Measurements from ENCODE around the gene DVL1.

The DVL1 gene

DNA sequence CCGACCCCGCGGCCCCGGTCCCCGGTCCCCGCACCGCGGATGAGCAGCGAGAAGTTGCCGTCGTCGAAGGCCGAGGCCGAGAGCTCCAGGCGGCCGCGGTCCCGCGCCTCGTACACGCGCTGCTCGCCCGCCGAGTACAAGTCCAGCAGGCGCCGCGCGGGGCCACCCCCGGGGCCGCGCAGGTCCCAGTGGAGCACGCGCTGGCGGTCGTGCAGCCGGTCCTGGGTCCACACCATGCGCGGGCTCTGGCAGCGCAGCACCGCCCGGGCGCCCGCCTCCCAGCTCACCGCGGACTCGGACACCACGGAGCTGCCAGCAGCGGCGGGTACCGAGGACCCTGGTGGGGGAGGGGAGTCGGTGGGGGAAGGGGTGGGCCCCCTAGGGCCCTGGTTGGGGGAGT, 6.2 kb upstream of the DVL1 start:
- DNase-seq = no peak

DNA sequence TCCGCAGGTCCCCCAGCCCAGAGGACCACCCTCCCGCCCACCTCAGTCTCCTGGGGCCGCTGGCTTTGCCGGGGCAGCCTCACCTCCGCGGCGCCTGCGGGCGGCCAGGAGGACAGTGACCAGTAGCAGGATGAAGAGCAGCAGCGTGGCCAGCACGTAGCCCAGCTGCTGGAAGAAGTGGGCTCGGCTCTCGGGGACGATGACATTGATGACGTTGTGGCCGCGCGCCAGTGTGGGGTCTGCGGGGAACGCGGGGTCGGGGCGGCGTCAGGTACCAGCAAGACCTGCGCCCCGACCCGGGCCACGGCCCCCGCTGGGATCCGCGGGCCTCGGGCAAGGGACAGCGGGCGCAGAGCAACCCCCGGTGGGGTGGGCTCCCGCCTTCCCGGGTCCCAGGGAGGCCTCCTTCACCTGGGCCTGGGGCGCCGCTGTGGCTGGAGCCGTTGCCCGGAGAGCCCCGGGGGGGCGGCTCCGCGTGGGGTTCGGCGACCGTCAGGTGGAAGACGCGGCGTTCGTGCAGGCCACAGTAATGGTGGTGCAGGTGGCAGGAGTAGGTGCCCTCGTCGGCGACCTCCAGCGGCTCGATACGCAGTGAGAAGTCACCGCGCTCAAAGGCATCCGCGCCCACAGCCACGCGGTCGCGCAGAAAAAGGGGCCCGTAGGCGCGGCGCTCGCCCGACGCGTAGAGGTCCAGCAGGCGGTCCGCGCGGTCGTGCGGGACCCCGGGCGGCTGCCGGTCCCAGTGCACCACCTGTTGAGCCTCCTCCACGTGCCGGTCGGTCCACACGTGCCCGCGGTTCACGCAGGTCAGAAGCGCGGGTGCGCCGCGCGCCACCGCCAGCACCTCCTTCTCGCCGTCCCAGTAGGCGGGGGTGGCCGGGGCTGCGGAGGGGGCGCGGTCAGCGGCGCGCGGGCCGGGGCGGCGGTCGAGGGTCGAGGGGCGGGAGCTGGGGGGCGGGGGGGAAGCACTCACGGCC, 5.3 kb upstream of the DVL1 start:
- peak in 1 of 2 experiments; percentile 32 for DNase-seq

DNA sequence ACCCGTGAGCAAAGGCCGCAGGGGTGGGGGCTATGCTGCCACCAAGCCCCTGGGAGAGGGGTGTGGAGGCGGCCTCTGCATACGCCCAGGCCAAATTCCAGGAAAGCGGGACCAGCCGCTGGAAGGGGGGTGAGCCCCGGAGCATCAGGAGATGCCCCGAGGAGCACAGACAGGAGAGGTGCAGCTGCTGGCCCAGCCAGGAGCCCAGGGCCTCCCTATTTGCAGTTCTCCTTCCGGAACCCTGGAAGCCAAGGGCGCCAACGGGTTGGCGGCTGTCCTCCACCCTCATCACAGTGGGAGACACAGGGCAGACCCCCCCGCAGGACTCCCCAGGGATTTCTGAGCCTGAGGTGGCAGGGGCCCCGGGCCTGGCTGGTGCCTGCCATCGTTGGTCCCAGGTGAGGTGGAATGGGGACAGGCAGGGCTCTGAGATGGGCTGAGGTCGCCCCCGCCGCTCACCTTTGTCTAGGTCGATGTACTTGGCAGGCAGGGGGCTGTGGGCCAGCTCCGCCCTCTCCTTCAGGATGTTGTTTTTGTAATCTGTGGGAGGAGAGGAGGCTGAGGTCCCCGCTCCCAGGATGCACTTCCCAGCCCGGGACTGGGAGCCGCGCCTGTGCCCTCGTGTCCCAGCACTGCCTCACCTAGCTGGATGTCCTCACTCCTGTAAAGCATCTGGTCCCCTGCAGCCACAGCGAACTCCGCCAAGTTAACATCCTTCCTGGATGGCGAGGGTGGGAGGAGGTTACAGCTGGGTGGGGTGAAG, 4.4 kb upstream of the DVL1 start:
- DNase-seq = no peak

DNA sequence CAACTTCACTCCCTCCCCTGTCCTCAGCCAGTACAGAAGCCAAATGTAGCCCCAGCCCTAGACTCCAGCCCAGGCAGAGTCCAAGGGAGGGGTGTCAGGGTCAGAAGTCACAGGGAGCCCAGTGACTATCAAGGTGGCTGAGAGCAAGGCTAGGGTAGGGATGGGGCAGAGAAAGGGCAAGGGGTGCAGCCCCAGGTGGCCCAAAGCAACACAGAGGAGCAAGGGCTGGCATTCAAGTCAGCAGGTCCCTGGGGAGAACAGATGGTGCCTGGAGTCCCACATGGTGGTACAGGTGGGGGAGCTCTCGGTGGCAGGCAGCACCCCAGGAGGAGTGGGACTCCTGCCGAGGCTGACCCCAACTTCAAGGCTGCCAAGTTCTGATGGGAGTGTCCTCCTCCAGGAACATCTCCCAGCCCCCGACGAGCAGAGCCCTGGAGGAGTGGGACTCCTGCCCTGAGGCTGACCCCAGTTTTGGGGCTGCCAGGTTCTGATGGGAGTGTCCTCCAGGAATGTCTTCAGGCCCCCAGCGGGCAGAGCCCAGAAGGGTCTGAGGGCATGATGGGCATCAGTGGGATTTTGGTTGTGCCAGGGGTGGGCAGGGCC, 3.7 kb upstream of the DVL1 start:
- DNase-seq = no peak

DNA sequence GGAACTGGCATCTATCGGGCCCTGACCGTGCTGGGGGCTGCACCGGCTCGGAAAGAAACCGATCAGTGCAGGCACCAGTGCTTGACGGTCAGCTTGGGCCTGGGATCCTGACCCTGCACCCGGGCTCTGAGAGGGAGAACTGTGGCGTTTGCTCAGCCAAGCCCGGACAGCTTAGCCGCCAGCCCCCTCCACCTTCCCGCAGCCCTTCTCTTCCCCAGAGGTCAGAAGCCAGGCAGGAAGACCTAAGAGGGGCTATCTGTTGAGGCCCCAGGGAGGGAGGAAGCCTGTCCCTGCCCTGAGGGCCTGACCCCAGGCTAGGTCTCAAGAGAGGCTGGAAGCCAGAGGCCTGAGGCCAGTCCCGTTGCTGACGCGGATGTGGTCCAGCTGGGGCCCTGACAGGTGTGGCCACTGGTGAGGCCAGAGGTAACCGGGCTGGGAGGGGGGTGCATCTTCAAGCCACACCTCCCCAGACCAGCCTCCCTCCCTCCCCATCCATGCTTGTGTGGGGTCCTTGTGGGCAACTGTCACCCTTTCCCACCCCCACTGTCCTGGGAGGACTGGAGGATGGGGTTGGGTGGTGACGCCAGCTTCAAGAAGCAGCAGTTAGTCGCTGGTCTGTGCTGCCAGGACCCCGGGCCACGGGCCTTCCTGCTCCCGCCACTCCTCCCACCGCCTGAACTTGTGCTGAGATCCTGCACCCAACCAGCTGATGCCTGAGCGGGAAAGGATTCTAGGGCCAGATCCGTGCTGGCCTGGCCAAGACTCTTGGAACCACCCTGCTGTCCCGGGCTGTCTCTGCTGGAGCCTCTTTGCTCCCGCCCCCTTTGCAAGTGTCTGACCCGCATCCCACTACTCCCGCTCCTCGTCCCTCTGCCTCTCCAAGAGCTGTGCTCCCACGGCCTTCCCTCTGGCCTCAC, 2.6 kb upstream of the DVL1 start:
- DNase-seq = no peak

DNA sequence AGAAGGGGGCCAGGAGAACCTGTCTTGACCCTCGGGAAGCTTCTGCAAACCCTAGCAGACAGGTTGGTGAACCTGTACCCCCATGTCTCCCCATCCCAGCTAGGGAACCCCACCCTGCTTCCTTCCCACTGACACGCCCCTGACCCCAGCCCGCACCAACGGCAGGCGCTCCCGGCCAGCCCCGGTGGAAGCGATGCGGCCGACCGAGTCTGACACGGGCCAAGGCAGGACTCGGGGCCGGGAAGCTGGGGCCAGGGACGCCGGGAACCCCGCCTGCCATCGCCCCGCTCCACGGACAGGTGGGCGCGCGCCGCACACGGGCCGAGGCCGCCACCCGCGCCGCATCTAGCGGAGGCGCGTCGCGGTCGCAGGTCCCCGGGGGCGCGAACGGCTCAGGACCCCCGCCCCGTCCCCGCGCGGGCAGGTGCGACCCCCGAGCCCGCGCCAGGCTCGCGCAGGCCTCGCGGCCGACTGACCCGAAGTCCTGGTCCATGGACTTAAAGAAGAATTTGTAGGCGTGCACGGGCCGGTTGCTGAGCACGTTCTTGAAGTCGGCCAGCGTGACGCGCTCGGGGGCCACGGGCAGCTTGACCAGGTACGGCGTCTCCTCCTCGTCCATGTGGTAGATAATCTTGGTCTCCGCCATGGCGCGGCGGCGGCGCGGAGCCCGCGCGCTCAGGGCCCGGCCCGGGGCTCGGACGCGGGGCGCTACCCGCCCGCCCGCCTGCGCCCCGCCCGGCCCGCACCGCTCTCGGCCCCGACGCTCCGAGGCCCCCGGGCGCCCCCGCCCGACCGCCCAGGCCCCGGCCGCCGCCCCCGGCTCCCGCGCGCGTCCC, 580 bp downstream of the DVL1 start:
- no peak for DNase-seq

DNA sequence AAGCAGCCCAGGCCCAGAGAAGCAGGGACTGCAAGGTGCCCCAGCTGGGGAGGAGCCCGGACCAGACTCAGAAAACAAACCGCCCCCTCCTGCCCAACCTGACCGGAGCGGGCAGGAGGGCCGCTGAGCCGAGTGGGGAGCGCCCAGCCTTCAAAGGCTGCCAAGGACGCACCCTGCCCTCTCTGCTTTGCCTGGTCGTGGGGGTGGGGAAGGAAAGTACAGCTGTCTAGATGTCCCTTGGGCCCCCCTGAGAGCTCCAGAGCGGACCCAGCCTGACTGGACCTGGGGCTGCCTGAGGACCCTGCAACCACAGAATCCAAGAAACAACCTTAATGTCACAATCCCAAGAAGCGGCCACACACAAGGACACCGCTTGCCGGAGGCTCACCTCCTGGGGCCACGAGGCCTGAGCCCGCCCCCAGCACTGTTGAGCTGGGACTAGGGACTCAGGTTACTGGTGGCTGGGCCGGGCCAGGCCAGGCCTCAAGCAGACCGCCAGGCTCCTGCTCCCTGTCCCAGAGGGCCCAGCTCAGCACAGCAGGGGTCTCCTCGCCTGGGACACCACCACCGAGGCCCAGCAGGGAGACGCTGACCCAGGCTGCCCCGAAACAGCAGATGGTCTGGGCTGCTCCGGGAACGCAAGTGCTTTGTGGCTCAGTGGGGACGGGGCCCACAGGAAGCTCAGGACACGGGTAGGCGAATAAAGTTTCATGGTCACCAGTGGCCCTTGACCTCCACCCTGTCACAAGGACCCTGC, 1.4 kb downstream of the DVL1 start:
- DNase-seq = no peak

DNA sequence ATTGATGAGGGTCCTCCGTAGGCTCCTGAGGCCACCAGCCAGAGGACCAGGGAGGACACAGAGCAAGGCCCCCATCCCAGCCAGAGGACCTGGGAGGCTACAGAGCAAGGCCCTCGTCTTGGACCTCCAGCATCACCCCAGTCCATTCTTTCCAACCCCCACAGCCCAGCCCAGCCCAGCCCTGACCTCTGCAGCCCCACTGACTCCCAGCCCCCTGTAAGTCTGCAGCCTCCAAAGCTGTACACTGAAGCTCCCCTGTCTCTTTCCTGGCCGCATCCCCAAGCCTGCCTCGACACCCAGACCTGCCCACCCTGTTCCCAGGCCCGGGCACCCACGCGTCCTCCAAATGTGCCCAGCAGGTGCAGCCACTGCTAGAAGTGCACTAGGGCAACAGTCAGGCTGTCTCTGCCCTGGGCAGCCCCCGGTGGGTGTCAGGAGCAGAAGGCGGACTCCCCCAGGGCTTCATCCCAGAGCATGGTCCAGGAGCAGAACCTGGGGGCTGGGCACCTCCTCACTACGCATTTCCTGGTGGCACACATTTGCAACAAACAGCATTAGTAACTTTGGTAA, 2.1 kb downstream of the DVL1 start:
- no peak for DNase-seq

DNA sequence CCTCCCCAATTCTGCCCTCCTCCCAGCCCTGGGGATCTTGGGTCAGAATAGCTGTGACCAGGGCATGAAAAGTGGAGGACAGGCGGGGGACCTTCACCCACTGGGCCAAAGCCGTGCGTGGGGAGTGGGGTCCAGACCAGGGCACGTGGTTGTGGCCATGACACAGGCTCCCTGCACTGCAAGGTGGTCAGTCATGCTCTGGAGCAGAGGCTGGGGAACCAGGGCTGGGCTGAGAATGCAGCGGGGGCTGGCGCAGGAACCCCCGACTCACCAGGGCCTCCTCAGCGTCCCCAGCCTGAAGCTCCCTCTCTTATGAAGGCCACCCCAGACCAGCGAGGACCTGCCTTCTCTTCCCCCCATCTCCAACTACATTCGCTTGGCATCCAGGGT, 2.7 kb downstream of the DVL1 start:
- DNase-seq = no peak

DNA sequence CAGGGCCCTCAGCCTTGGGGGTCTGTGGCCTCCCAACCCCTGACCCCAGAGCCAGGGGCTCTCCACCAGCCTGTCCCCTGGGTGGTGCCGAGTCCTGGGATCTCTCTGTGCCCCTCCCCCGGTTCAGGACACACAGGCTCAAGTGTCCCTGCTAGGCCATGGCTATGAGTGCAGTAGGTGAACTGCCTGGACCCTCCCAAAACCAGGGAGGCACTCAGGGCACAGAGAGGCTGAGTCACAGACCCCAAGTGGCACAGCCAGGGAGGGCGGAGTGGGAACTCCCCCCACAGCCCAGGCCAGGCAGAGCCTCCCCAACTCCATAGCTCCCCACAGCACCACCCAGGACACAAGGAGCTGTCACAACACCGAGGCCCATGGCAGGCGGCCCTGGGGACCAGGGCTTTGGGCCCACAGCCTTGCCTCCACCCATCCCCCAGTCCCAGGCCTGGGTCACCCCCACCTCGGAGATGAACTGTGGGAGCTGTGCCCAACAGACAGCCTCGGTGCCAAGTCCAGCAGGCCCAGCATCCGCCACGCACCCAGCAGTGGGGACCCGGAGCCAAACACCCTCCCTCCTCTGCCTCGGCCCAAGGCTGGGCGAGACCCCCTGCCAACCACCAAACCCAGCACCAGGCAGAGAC, 3.2 kb downstream of the DVL1 start:
- DNase-seq = no peak

DNA sequence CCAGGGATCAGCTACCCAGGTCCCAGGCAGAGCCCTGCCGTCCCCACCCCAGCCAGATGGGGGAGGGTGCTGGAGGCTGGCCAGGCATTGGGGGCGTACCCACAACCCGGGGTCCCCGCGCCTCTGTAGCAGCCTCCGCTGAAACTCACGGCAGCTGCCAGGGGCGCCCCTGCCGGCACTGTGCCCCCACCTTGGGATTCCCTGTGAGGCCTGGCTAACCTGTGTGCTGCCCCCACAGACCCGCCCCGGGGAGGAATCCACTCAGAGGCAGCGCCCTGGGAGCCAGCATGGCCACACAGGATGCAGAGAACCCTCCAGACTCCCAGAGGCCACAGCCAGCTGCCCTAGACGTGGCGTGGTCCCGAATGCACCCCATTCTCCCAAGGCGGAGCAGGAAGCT, 3.8 kb downstream of the DVL1 start:
- no peak for DNase-seq

DNA sequence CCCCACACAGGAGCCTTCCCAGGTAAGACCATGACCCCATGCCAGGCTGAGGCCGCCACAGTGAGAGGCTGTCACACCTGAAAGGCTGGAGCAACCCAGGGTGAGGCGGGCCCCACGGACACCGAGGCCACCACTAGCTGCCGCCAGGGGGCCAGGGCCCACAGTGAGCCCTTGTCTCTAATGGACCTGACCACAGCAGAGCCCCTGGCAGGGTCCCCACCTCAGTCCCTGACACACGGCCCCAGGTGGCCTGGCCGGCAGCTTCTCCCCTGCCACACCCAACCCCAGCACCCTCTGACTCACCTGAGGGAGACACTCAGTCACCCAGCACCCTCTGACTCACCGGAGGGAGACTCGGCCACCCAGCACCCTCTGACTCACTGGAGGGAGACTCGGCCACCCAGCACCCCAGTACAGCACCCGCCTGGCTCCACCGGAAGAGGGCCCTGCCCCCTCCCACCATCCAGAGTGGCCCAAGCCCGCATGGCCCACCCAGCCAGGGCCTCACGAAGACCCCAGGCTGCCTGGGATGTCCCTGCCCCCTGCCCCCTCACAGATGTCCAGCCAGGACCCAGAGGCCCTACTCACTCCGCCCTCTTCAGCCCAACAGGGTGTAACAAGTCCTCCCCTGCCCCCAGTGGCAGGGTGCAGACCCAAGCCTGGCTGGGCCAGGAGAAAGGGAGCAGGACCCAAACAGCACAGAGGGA, 4.4 kb downstream of the DVL1 start:
- DNase-seq = peak; percentile 46 to 72

DNA sequence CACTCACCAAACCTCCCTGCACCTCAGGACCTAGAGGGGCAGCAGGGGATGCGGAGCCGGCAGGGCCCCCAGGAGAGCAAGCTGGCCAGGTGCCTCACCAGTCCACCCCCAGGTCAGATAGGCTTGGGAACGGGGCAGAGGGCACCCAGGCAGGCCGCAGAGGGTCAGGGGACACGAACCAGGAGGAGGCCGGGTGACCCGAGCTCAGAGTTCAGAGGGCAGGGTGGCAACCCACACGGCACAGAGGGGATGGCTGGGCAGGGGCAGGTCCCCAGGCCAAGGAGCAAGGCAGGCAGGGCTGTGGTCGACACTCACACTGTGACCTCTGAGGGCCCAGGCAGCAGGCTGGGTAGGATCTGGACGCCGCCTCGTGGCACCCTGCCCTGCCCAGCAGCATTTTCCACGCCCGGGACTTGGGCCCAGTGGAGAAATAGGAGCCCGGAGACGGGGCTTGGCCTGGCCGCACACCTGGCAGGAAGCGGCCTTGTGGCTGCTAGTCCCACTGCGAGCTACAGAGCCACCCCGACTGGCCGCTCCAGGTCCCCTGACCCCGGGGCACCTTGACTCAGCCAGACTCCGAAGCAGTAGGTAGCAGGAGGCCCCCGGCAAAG, 5.3 kb downstream of the DVL1 start:
- DNase-seq = no peak

DNA sequence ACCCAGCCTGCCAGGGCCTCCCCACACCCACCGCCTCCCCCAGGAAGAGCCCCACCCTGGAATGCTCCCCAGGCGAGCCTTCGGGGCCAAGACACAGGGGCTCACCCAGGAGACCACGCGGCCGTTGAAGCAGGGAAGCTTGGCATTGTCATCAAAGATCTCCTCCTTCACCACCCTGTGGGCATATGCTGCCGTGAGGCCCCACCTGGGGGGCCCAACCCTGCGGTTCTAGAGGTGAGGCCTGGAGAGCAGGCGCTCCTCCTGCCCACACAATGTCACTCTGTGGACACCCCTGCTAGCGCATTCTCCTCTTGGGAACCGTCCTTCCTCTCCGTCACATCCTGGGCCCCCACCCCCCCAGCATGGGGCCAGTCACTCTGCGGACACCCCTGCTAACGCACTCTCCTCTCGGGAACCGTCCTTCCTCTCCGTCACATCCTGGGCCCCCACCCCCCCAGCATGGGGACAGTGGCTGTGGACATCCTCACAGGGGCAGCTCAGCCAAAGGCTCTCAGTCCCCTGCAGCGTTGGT, 6.6 kb downstream of the DVL1 start:
- DNase-seq = no peak

DNA sequence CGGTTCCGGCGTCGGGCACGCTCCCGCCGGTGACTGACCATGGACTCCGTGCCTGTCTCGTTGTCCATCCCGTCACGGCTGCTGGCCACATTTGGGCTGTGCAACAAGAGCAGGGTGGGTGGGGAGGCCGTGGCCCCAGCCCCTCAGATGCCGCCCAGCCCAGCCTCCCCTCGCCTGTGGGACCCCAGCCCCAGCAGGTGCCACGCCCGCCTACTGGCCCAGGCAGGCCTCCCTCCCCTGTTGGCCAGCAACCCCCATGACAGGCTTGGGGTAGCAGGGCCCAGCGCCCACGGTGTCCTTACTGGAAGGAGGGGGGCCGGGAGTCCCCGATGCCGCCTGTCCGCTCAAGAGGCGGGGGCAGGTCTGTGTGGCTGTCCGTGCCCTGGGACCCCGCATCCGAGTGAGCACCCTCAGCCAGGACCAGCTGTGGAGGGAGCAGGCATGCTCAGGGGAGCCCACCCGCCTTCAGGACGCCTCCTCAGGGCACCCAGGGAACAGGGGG, 7.1 kb downstream of the DVL1 start:
- DNase-seq = no peak

DNA sequence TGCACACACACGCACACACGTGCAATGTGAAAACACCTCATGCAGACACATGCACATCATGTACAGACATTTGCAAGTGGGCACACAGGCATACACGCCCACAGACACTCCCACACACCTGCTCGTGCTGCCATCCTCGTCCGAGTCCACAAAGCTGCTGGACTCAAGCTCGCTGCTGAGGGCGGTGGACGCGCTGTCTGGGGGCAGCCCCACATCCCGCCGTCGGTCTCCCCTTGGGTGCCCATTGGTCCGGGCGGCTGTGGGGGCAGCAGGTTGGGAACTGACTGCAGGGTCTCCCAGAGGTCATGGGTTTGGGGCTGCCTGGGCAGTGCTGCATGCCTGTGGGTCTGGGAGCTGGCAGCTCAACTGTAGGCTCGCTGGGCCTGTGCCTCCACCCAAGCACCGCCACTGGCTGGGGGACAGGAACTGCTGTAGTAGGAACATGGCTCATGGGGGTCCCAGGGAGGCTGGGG, 7.6 kb downstream of the DVL1 start:
- DNase-seq = no peak

DNA sequence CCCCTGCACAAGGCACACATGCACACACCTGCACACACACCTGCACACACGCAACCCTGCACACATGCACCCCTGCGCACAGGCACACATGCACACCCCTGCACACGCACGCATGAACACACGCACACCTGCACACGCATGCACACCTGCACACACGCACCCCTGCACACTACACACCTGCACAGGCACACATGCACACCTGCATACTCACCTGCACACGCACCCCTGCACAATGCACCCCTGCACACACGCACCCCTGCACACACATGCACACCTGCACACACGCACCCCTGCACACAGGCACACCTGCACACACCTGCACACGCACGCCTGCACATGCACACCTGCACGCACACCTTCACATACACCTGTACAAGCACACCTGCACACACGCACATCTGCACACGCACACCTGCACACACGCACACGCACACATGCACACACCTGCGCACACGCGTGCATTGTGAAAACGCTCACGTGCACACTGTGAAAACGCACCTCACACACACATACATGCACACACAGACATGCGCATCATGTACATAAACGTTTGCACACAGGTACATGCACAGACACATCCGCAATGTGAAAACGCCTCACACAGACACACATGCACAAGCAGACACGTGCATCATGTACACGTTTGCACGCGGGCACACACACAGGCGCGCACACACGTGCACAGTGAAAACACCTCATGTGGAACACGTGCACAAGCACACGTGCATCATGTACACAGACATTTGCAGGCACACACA, 8.2 kb downstream of the DVL1 start:
- no peak for DNase-seq

All from stimulated activated CD4-positive, alpha-beta T cell treated with anti-CD3 and anti-CD28 coated beads, Interleukin-4, amount 100 ng/mL, for 4 hours (primary cell).